HG03064 (cell line): ENCODE measurements around the gene FSHR.
A peak's percentile ranks its signal among the peaks of the same experiment; 100 is the strongest.

Experiments used
- ATAC-seq: cut with Tn5 transposase; IDR thresholded peaks from one replicate; pipeline ENCODE4 v1.9.1; 2021; ENCODE audit warnings: low read depth; ENCODE audit not compliant: unreplicated experiment

FSHR gene

GRCh38 chr2:48968011-48968410 lies 186.3 kb downstream of the FSHR start:
- ATAC-seq = no peak

GRCh38 chr2:48965204-48965603 lies 189.1 kb downstream of the FSHR start:
- no peak for ATAC-seq

GRCh38 chr2:48961009-48961408 lies 193.3 kb downstream of the FSHR start:
- ATAC-seq = no peak

GRCh38 chr2:48954935-48955334 lies 199.4 kb downstream of the FSHR start:
- no peak for ATAC-seq

- no peak for ATAC-seq
These were observed 200.0 kb downstream of the FSHR start for GRCh38 chr2:48954311-48954710.

GRCh38 chr2:48952614-48953013 lies 201.7 kb downstream of the FSHR start:
- ATAC-seq = no peak

GRCh38 chr2:48952143-48952542 lies 202.2 kb downstream of the FSHR start:
- no peak for ATAC-seq

- ATAC-seq = no peak
These were observed 205.8 kb downstream of the FSHR start for GRCh38 chr2:48948400-48949125.

GRCh38 chr2:48946449-48947048 lies 207.8 kb downstream of the FSHR start:
- ATAC-seq = peak; percentile 93

GRCh38 chr2:48944956-48945355 lies 209.4 kb downstream of the FSHR start:
- no peak for ATAC-seq

- no peak for ATAC-seq
These were observed 210.9 kb downstream of the FSHR start for GRCh38 chr2:48943436-48943835.

GRCh38 chr2:48941908-48942307 lies 212.4 kb downstream of the FSHR start:
- ATAC-seq = no peak

GRCh38 chr2:48941456-48941855 lies 212.9 kb downstream of the FSHR start:
- ATAC-seq = no peak

GRCh38 chr2:48940606-48941005 lies 213.7 kb downstream of the FSHR start:
- no peak for ATAC-seq

- no peak for ATAC-seq
These were observed 215.1 kb downstream of the FSHR start for GRCh38 chr2:48939232-48939631.

GRCh38 chr2:48938231-48938630 lies 216.1 kb downstream of the FSHR start:
- ATAC-seq = no peak

- no peak for ATAC-seq
These were observed 219.5 kb downstream of the FSHR start for GRCh38 chr2:48934807-48935206.

GRCh38 chr2:48933828-48934497 lies 220.4 kb downstream of the FSHR start:
- ATAC-seq = no peak

GRCh38 chr2:48932667-48933066 lies 221.6 kb downstream of the FSHR start:
- ATAC-seq = no peak

GRCh38 chr2:48929571-48930301 lies 224.6 kb downstream of the FSHR start:
- no peak for ATAC-seq

GRCh38 chr2:48927355-48927754 lies 227.0 kb downstream of the FSHR start:
- no peak for ATAC-seq
